Measurements from ENCODE around the gene ATP8B3. TPM values are rescaled to one million over a fixed set of nuclear protein-coding genes. Genes with fewer than 3 reads are reported as not detected.

The ATP8B3 gene
- total and polyA plus RNA-seq, 2 of the 13 experiments (the other 11 are each of a cell fraction or from before 2014, with no cell fraction given), result 2.6 to 5.9 TPM

- no peak for TF ChIP-seq HHEX (CRISPR knock-in tag; IDR thresholded peaks at IDR 0.05)
- no peak for TF ChIP-seq ELF3 (CRISPR knock-in tag; IDR thresholded peaks at IDR 0.05)
- TF ChIP-seq ZBTB7A (CRISPR knock-in tag; IDR thresholded peaks at IDR 0.05), result no peak
- TF ChIP-seq MBNL3 (CRISPR knock-in tag; conservative IDR thresholded peaks at IDR 0.05), result no peak
- no peak for TF ChIP-seq SIX1 (CRISPR knock-in tag; IDR thresholded peaks at IDR 0.05; ENCODE audit: borderline replicate concordance)
- TF ChIP-seq SIN3A (IDR thresholded peaks at IDR 0.05; ENCODE audit: borderline replicate concordance, low read depth, low read length), result 0 out of 2 replicates have a peak, but pooled peaks have one; percentile 67
- no peak for TF ChIP-seq GLI4 (CRISPR knock-in tag; IDR thresholded peaks at IDR 0.05; ENCODE audit: borderline replicate concordance)
- peak; percentile 78; the same call in 1 of the 2 replicates for TF ChIP-seq FOXK1 (CRISPR knock-in tag; IDR thresholded peaks at IDR 0.05; ENCODE audit: borderline replicate concordance, low read depth)
- peak; percentile 26 for TF ChIP-seq RBM39 (IDR thresholded peaks at IDR 0.05; ENCODE audit: low read depth, low read length, poor library complexity, severe bottlenecking)
- no peak for TF ChIP-seq KAT2B (IDR thresholded peaks at IDR 0.05; ENCODE audit: borderline replicate concordance, low read depth, low read length)
- TF ChIP-seq, protein P1, sequence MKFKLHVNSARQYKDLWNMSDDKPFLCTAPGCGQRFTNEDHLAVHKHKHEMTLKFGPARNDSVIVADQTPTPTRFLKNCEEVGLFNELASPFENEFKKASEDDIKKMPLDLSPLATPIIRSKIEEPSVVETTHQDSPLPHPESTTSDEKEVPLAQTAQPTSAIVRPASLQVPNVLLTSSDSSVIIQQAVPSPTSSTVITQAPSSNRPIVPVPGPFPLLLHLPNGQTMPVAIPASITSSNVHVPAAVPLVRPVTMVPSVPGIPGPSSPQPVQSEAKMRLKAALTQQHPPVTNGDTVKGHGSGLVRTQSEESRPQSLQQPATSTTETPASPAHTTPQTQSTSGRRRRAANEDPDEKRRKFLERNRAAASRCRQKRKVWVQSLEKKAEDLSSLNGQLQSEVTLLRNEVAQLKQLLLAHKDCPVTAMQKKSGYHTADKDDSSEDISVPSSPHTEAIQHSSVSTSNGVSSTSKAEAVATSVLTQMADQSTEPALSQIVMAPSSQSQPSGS (CRISPR knock-in tag; IDR thresholded peaks at IDR 0.05), result no peak
- no peak for TF ChIP-seq STAT5B (CRISPR knock-in tag; IDR thresholded peaks at IDR 0.05)
- TF ChIP-seq ZNF138 (CRISPR knock-in tag; IDR thresholded peaks at IDR 0.05; ENCODE audit: low read depth), result no peak
- TF ChIP-seq ZNF839 (CRISPR knock-in tag; IDR thresholded peaks at IDR 0.05; ENCODE audit: borderline replicate concordance), result 0 out of 2 replicates have a peak, but pooled peaks have one; percentile 35
- TF ChIP-seq THAP11 (CRISPR knock-in tag; IDR thresholded peaks at IDR 0.05), result no peak
- TF ChIP-seq MAFF (IDR thresholded peaks at IDR 0.05; ENCODE audit: low read depth, low read length), result no peak
- TF ChIP-seq ZBTB20 (CRISPR knock-in tag; IDR thresholded peaks at IDR 0.05; ENCODE audit: borderline replicate concordance, low read depth), result 0 out of 2 replicates have a peak, but pooled peaks have one; percentile 35
- TF ChIP-seq ZNF564 (CRISPR knock-in tag; IDR thresholded peaks at IDR 0.05), result no peak
- TF ChIP-seq ZNF549 (CRISPR knock-in tag; IDR thresholded peaks at IDR 0.05), result no peak
- no peak; the same call in 1 of the 2 replicates for TF ChIP-seq ZNF598 (CRISPR knock-in tag; IDR thresholded peaks at IDR 0.05; ENCODE audit: borderline replicate concordance)
- no peak for TF ChIP-seq KLF13 (CRISPR knock-in tag; IDR thresholded peaks at IDR 0.05)
- no peak for TF ChIP-seq NFATC3 (CRISPR knock-in tag; IDR thresholded peaks at IDR 0.05)
- no peak for TF ChIP-seq FOXC1 (CRISPR knock-in tag; IDR thresholded peaks at IDR 0.05; ENCODE audit: borderline replicate concordance)
- no peak for TF ChIP-seq ZBTB8A (CRISPR knock-in tag; IDR thresholded peaks at IDR 0.05; ENCODE audit: borderline replicate concordance, low read depth)
- TF ChIP-seq ZKSCAN8 (CRISPR knock-in tag; IDR thresholded peaks at IDR 0.05; ENCODE audit: borderline replicate concordance), result no peak; the same call in 1 of the 2 replicates
- no peak for TF ChIP-seq GMEB2 (CRISPR knock-in tag; IDR thresholded peaks at IDR 0.05; ENCODE audit: low read depth)
- TF ChIP-seq BCL6 (CRISPR knock-in tag; IDR thresholded peaks at IDR 0.05), result no peak
- no peak for TF ChIP-seq POLR2AphosphoS2 (IDR thresholded peaks at IDR 0.05; ENCODE audit: low read depth, low read length)
- no peak for TF ChIP-seq HOXA7 (CRISPR knock-in tag; IDR thresholded peaks at IDR 0.05)
- TF ChIP-seq NCOA5 (CRISPR knock-in tag; IDR thresholded peaks at IDR 0.05), result no peak
These were observed 35.8 kb upstream of the ATP8B3 start (continued) for GRCh38 chr19:1847684-1848398.
